ENCODE measurements around the gene WDFY4.

Gene WDFY4

DNA sequence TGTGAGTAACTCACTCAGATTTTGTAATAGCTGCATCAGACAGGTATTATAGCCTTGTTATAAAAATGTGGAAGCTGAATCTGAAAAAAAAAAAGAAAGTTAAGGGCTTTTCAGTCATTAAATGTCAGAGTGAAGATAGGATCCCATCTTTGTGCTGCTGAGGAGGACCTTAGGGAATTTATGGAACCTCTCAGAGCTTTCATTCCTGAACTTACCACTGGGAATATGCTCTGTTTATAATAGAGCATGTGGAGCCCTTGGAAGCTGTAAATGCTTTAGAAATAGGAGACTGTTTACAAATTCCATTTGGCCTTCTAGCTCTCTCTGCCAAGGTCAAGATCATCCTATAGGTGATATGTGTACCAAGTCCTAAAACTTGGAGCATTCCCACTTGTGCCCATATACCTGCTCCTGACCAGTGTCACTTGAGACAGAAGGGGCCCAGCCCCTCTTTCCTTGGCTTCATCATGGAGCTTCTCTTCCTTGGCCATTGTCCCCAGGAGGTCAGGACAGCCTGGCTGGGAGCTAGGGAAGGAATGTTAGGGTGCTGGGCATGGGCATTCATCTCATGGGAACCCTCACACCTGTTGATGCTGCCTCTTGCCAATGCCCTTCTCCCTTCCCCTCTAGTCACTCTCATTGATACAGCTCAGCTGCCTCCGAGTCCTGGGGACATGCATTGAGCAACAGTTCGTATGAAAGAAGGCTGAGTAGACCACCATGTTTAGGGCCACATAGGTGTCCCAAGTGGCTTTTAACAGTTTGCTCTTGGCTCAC, 149.7 kb downstream of the WDFY4 start:
- no peak for DNase-seq

DNA sequence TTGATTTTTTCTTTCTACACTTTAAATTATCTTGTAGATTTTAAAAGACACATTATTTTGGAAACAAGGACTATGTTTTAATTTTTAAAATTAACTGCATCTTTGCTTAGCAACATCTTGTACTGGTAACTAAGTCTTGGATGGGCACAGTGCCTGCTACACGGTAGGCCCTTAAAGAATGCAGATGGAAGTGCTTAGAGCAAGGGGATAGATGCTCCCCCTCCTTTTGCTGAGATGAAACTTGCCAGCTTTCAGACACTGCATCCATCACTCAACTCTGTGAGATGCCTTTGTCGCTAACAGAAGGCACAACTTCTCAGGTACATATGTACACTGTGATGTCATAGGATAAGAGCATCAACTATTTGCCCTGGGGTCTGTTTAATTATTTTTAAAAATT, 151.1 kb downstream of the WDFY4 start:
- no peak for DNase-seq

DNA sequence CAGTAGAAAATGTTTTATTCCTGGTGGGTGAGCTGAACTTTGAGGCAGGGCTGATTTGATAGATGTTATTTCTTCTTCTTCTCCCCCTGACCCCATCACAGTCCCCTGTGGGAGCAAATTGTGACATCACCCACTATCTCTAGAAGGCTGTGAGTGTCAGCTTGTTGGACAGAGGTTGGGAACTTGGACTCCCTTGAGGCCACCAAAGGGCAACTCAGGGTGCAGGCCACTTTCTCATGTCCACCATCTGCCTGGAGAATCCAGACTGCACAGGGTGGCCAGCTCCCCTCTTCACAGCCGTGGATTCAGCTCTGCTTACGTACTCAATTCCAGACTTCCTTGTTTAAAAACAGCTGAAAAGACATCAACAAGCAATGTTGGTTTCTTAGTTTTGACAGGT, 151.9 kb downstream of the WDFY4 start:
- no peak for DNase-seq

DNA sequence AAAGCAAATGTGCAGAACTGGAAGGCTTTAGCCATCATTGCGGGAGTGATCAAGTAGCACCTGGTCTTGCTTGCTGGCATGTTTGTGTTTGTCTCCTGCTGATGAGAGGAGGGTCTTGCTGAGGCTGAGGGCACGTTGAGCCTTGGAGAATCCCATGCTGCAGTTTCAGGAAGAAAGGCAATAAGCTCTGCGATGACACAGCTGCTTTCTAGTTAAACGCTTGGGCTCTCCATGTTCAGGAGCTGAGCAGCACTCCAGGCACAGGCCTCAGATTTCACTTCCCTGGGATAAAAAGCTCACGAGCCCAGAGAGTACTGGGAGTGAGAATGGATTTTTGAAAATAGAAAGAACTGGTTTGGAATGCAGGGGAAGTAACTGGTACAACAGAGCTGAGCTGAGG, 154.2 kb downstream of the WDFY4 start:
- DNase-seq: peak; percentile 28

DNA sequence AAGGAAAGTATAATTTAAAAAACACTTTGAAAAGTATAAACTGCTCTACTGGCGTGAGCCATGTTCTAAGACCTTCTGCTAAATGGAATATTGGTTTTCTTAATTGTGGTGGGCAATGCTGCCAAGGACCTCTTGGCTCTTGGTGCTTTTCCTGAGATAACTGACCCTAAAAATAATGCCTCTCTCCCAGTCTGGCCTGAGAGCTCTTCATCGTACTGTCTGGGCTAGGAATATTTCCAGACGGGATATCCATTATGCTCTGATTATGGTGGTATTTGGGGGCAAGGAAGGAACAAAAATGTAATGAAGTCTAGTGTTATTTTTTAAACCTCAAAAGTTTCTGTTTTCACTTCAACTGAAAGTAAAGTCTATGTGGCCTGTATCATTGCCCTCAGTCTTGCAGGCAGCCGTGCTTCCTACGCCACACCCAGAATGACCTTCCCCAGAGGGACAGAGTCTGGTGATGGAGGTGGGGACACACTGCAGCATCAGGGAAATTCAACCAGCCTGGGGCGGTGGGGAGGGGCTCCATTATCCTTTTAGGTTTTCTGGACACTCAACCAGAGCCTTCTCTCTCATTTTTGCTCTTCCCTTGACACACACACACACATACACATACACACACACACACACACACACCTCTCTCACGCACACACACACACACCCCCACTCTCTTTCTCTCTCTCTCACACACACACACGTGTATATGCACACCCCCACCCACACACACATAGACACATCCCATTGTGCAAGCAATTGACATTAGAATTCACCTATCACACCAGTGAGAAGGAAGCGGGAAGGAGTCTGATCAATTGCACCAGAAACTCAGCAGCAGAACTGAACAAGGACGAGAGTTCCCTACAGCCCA, 155.4 kb downstream of the WDFY4 start:
- DNase-seq: no peak

DNA sequence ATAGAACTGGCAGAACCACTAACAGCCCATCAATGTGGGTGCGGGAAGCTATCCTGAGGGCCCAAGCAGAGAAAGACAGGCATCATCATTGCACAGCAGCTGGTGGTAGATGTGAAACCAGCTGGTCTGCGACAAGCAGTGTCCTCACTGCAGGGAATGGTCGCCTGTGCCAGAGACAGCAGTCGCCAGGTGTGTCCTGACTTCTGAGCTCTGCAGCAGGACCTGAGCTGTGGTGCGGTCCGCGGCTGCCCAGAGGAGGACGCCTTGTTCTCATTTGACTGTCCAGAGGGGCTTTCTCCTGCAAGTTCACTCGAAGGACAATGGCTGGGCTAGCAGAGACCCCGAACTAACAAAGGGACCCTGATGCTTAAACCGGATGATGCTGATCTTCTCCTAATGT, 157.6 kb downstream of the WDFY4 start:
- peak; percentile 20 for DNase-seq

DNA sequence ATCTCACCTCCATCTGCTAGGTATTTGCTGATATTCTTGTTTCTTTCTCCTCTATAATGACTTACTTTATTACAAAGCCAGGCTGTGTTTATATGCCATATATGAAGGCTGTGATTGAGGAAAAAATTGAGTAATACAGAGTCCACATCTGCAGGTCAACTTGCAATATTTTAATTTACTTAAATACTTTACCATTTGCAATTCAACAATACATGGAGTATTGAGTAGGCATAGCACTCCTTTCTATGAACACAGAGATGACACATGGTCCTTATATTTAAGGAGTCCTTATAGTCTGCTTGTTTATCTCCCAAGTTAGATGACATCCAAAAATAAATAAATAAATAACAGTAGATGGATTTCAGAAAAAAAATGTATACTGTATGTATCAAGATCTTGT, 158.5 kb downstream of the WDFY4 start:
- DNase-seq: no peak

DNA sequence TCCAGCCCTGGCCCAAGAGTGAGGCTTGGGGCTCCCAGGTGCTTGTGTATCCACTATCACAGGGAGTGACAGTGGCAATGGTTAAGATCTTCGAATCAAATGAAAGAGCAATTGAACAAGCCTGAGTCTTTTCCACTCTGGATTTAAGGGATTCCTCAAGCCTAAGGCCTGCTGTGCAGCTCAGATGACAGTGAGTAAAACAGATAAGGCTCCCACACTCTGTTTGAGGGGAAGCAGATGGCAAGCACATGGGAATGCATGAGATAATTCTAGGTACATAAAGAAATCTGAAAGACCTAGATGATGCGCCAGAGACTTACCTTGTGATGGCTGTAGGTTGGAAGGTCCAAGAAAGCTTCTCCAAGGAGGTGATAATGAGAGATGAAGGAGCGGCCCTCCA, 159.9 kb downstream of the WDFY4 start:
- DNase-seq: no peak

DNA sequence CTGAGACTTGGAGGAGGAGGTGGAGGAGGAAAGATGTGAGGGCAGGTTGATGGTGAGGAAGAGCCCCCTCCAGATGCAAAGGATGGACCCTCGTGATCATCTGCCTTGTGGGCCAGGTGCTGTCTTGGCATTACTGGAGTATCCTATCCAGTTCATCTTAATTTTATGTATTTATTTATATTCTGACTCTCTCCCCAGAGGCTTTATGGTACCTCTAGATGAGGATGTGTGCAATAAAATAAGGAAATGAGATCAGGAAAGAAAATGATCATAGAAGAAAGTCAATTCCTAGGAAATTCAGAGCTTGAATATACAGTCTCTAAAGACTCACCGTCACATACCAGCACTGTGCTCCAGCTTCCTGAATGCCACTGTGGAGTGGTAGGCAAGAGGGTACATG, 160.8 kb downstream of the WDFY4 start:
- DNase-seq: no peak

DNA sequence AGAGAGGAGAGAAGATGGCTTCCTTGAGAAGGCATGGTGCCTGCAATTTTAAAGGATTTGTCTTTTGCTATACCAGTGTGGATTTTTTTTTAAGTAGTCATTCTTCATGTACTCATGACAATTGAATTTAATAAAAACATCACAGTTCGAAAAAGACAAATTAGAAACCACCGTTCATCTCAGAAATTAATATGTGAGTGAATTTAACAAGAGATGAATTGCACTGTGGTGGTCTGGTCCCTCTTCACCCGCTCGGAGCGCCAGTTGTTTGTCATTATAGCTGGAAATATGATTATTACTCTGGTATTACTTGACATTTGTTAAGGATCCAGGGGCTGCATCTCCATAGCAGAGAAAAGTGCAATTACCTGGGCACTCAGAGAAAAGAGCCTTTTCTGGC, 163.0 kb downstream of the WDFY4 start:
- DNase-seq: no peak

DNA sequence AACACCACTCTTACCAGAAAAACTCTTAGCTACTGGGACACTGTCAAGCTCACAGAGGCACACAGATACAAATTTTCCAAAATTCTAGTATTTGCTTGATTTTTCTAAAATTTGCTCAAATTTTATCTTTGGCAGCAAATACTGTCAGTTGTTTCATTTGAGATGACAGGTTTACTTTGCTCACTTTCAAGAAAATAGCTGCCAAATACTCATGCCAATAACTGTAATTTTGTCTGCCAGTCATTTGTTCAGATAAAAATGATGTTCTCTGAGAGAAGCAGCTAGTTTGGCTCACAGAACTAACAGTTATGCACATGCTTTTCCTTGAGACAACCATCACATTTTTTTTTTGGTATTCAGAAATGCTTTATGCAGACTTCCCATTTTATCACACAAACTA, 172.2 kb downstream of the WDFY4 start:
- DNase-seq: no peak

DNA sequence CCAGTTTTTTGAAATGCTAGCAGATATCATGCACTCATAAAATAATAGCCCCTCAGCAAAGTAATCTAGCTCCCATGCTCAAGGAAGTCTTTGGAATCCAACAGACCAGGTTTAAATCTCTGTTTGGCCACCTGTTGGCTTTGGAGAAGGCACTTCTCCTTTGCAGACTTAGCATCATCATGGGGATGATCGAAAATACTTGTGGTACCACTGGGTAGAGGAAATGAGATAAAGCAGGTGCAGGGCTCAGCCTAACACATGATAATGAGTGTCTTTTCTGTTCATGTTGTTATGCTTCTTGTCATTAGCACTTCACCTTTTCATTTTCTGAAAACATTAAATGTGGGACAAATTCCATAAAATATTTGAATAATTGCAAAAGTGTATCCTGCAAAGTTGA, 187.6 kb downstream of the WDFY4 start:
- DNase-seq: no peak

DNA sequence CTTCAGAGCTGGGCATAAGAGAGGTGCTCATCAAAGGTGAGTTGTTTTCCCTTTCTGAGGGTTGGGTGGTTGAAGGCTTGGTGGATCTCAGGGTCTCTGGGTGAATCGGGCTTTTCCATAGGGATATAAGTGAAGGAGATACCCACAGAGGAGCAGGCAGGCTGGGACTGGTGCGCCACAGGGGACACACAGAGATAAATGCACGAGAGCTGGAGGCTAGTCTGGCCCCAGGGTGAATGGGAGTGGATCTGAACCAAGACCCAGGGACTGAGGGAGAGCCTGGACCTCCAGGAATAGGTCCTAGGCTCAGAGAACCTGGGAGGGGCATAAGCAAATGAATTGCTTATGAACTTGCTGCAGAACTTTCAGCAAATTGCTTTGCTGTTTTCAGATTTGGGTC, 193.4 kb downstream of the WDFY4 start:
- no peak for DNase-seq

DNA sequence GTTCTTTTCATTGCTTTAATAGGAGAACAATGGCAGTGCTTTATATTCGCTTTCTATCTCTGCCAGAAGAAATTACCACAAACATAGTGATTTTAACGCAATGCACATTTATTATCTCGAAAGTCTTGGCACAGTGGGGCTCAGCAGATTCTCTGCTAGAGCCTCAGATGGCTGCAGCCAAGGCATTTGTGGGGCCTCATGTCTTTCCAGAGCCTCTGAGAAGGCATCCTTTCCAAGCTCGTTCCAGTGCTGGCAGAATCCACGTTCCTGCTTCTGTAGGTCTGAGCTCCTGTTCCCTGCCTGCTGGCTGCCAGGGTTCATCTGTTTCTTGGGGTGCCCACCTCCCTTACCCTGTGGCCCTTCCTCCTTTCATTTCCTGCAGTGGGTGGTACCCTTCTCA, 194.8 kb downstream of the WDFY4 start:
- no peak for DNase-seq

DNA sequence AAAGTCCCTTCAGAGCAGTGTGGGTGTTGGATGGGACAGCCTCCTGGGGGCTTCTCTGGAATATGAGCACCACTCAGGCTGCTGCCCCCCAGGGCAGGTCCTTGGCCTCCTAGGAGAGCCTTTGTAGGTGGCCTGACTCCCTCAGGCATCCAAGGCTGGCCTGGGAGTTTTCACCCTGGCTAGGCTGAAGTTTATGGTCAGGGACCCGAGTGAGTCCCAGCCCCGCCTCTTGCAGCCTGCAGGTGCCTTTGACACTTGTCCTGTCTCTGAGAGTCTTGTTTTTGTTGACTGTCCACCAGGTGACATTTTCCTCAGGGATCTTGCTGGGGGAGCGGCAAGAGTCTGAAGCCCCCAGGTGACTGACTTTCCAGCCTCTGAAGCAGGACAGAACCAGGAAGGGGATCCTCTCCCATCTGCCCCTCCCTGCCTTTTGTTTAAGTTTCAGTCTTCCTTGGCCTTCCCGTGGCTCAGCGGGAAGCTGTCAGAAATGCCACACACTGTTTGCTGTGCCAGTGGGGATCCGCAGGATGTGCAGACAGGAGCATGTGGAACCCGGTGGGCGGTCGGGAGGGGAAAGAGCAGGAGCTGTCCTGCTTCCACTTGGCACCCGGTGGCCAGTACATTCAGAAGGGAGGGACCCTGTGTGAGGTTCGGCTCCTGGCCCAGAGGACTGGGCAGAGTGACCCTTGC, 195.5 kb downstream of the WDFY4 start:
- DNase-seq: peak; percentile 77

DNA sequence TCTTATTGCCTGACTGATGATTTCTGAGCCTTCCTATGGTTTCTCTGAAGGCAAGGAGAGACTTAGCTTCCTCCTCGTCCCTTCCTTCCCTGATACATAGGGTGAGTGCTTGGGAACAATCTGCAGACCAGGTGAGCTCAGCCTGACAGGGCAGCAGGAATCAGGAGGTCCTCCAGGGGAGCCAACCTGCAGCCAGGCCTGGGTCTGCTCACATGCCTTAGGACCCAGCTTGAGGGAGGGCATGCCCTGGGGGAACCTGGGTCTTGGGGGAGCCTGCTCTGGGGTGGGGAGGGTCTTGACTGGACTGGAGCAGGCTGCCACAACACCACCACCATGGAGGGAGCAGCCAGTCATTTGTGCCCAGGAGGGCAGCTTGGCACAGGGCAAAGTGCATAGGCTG, 197.3 kb downstream of the WDFY4 start:
- no peak for DNase-seq

DNA sequence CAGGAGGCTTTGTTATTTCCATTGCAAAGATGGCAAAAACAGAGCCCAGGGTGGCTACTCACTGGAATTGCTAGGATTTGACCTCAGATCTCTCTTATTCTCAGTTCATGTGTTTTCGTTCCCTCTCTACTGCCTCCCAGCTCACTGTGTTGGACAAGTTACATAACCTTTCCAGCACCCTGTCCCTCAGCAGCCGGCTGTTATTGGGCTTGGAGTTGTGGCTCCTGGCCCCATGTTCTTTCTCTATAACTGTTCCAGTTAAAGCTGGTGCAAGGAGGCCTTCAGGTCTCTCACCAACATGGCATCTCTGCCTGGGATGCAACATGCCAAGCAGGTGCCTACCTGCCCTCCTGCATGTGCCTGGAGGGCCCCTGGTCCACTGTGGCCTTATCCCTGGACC, 198.2 kb downstream of the WDFY4 start:
- no peak for DNase-seq

DNA sequence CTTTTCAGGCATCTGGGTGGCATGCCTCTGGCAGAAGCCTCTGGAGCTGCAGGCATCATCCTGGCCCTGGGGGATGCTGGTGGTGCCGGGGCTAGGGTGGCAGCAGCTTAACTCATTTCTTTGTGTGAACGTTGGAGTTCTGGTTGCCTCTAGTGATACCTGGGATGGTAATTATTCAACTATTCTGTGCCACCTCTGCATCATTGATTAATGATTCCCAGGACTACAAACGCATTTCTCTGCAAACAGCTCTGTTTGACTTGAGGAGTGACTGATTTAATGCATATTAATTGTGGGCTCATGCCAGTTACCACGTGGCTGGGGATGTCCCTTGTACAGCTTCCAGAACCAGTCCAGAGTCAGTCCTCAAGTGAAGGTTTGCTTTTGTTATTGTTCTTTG, 199.0 kb downstream of the WDFY4 start:
- no peak for DNase-seq

DNA sequence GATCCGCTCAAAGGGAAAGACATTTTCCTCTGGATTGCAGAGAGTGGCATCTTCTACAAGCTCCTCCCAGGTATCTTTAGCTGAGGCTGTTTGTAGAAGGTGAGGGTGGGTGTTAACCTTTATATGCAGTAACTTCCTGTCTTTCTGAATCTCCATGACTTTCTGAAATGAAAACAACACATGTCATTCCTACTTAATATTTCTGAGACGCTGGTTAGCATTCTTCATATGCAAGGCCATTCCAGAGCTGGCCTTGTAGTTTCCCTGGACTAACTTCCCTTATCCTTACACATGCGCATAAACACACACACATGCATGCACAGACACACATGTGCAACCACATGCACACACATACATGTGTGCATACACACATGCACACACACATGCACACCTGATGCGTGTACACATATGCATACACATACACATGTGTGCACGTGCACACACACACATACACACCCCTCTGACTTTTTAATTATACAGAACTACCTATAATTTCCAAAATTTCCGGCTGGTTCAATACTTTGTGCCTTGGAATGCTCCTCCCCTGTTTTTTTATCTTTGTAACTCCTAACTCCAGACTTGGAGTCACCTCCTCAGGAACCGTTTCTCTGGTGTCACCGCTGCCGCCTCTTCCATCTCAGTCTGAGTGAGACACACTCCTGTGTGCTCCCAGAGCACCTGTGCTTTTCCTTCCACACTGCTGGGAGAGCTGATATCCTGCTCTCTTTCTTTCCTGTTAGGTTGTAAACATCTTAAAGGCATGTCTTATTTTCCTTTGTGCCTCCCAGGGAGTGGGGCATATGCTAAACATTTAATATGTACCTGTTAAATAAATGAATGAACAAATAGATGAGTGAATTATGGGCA, 199.7 kb downstream of the WDFY4 start:
- DNase-seq: no peak

DNA sequence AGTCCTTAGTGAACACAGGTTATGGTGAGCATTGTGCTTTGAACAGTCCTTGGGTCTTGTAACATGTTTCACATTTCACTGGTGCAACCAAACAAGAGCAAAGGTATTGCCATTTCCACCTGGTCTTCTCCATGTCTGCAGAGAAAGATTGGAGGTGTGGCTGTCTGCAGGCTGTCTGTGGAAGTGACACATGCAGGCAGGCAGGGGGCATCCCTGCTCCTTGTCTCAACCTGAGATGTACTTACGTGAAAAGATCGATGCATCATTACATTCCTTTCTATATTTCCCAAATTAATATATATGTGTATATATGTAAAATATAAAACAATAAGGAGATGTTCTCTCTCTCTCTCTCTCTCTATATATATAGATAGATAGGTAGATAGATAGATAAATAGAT, 200.7 kb downstream of the WDFY4 start:
- peak; percentile 5 for DNase-seq

DNA sequence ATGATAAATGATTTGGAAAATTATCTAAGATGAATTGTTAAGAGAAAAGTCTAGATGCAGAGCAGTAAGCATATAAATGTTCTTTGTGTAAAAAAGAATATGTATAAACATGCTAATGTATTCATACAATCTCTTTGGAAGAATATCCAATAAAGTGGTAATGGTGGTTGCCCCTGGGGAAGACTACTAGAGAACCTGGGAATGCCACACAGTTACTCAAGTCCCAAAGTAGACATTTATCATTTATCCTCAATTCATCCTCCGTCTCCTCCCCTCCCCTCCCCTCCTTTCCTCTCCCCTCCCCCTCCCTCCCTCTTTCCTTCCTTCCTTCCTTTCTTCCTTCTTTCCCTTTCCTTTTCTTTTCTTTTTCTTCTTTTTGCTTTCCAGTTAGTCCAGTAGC, 203.3 kb downstream of the WDFY4 start:
- DNase-seq: no peak

DNA sequence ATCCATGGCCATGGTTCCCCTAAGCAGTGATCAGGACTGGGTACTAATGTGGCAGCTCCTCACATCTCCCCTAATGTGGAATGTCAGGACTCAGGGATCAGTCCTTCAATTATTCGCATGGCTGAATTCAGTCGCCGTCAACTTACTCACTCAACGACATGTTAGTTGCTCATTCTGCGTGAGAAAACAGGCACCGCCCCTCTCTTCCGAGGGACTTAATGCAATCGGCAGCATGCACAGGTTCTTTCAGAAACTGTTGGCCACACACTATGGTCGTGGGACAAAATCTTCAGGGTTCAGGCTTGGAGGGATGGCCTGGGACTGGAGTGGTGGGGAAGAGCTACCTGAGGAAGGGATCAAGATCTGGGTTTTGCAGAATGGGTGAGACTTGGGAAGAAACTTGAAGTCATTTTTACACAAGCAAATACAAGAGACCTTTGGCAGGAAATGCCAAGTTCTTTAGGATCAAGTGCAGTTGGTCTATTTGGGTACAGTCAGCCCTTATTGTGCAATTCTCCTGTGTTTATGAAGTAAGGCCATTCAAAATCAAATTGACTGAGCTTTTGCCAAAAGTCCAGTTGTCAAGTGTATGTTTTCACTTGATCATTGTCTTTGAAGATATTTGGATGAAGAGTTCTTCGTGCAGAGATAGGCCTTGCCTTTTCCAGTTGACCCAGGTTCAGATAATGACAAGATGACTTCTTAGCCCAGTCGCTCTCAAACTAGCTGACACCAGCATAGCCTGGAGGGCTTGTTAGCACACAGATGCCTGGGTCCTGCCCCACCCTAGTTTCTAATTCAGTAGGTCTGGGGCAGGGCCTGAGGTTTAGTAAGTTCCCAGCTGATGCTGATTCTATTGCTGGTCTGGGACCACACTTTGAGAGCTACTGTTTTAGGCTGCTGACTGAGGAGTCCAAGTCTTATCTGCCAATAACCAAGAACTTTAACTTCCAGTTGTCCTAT, 206.5 kb downstream of the WDFY4 start:
- DNase-seq: no peak

Data from NCI-H345 (cell line).